Measurements from ENCODE around the gene UMAD1. TPM values are rescaled to one million over a fixed set of nuclear protein-coding genes. Genes with fewer than 3 reads are reported as not detected.
A peak's percentile ranks its signal among the peaks of the same experiment; 100 is the strongest.

Gene UMAD1
- total RNA-seq, 1 donor from 2014 or later = 14.3 TPM

DNA sequence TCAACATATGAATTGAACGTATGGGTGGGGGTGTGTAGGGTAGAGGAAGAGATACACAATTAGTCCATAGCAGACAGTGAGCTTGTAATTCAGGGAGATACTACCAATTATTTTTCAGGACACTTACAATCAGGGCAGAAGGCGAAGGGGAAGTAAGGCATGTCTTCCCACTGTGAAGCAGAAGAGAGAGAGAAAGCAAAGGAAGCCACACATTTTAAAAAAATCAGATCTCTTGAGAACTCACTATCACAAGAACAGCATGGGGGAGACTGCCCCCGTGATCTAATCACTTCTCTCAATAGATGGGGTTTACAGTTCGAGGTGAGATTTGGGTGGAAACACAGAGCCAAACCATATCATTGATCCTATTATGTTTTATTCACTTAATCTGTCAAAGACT is 194.2 kb downstream of the UMAD1 start:
- intact Hi-C loops (cut with DNase I) = loop anchor here (5.0 kb wide), 1 partner anchor 368 kb away; no protein-coding TSS in a partner anchor

DNA sequence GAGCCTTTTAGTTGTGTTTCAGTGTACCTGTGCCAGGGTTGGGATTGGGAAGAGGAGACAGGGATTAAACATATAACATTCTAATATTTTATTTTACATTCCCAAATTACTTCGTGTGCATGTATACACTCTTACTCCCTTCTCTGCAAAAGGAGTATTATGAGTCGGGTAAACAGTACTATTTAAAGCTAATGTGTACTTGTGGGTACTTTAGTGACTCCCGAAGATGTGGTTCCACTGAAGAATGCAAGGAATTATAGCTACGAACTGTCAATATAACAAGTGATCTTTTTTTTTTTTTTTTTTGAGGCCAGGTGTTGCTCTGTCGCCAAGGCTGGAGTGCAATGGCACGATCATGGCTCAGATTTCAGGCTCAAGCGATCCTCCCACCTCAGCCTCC is 200.5 kb downstream of the UMAD1 start:
- DNase-seq (no peak), ATAC-seq (ENCODE audit: poor library complexity) (no peak)
- intact Hi-C loops (cut with DNase I) = no loop called here

More for the DNA sequence above, 194.2 kb downstream of the UMAD1 start:
- ATAC-seq (ENCODE audit: poor library complexity) (no peak), DNase-seq (no peak)

DNA sequence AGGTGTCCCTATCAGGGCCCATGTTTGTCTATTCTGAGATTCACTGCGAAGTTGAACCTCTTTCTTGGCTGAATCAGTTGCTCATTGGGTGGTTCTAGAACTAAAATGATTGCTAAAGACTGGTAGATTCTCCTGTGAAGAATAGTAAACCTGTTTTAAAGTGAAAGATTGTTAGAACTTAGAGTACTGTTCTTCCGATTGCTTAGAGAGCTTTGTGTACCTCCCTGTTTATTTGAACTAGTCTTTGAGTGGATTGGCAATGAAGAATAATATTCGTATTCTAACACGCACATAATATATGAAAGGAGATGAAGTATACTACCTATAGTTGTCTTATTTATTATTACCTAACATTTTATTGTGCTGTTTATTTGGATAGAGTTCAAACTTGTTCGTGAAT is 202.7 kb downstream of the UMAD1 start:
- intact Hi-C loops (cut with DNase I) = no loop called here
- DNase-seq (no peak), ATAC-seq (ENCODE audit: poor library complexity) (no peak)

DNA sequence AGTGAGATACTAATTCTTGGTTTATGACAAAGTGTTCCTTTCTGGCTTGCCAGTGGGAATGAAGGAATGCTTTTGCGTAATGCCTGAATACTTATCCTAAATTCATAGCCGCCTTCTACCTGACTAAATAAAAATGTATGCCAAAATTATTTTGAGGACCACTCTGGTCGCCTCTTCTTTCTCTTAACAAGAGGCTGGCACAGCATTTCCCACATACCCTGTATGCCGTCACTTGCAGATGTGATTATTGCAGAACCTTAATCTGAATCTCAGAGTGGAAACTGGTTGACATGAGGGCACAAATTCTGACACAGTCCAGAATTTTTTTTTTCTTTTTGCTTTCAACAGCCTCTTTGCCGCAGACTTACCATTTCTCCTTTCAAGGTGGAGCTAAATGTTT is 203.4 kb downstream of the UMAD1 start:
- DNase-seq = no peak
- no peak for ATAC-seq (ENCODE audit: poor library complexity)
- intact Hi-C loops (cut with DNase I) = no loop called here

DNA sequence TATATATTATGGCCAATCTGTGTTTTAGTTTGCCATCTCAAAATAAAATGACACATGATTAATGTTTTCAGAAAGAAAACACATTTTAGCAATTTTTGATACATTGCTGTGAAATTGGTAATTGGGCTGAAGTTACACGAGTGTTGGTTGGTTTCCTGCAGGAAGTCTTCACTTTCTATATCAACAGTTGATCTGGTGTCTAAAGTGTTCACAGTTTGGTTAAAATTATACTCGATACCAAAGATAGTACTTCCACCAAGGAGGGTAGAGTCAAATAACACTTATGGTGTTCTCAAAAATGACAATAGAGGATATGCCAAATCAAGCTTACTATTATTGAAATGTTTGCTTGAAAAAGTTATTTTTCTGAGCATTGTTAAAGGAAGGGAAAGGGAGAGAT is 207.7 kb downstream of the UMAD1 start:
- DNase-seq (no peak), ATAC-seq (ENCODE audit: poor library complexity) (no peak)
- intact Hi-C loops (cut with DNase I) = no loop called here

DNA sequence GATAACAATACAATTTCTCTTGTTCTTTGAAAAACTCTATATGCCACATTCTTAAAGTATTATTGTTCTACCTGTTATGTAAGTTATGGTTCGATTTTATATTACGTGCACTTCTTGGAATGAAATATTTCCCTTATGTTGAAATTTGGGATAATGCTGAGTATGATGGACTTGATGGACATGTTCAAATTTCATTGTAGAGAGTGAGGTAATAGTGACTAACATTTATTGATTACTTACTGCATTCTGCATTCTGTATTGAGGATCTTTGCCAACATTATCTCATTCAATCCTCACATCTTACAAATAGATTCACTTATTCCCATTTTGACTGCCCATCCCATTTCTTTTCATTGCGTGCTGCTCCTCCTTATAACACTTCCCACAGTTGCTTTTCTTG is 208.3 kb downstream of the UMAD1 start:
- ATAC-seq (ENCODE audit: poor library complexity) (no peak), DNase-seq (no peak)
- intact Hi-C loops (cut with DNase I) = no loop called here

DNA sequence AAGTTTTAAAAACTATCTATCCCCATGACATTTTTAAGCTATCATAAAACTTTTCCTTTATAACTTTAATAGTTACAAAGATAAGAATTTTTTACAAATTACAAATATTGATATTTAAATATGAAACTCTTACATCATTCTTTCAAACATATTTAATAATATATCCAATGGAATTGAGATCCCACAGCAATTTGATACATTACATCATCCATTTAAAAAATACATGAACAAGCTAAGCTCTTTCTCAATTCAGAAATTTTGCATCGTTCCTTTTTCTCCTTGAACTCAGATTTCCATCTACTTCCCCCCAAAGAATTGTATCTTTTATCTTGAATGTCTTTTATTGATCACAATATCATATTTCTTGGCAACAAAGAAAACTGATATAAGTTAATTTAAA is 209.6 kb downstream of the UMAD1 start:
- DNase-seq (no peak), ATAC-seq (ENCODE audit: poor library complexity) (no peak)
- intact Hi-C loops (cut with DNase I) = no loop called here

DNA sequence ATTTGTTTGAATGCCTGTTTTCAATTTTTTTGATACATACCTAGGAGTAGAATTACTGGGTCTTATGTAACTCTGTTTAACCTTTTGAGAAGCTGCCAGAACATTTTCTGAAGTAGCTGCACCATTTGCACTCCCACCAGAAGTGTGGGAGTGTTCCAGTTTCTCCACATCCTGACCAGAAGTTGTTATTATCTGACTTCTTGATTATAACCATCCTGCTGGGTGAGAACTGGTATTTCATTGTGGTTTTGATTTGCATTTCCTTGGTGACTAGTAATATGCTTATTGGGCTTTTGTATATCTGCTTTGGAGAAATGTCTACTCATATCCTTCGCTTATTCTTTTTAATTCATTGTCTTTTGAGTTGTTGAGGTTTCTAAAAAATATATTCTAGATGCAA is 210.8 kb downstream of the UMAD1 start:
- ATAC-seq (ENCODE audit: poor library complexity) (no peak), DNase-seq (no peak)
- intact Hi-C loops (cut with DNase I) = no loop called here

DNA sequence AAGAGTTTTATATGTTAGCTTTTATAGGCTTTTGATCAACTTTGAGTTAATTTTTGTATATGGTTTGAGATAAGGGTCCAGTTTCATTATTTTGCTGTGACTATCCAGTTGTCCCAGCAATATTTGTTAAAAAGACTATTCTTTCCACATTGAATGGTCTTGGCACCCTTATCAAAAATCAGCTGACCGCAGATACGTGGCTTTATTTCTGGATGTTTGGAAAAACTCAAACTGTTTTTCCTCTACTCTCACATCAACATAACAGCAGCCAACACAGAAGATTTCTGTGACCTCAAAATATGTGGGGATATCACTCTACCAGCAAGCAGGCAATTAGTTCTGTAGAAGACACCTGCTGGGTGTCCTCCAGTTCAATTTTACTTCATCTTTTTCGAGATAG is 211.4 kb downstream of the UMAD1 start:
- intact Hi-C loops (cut with DNase I) = no loop called here
- ATAC-seq (ENCODE audit: poor library complexity) = no peak
- DNase-seq = no peak

DNA sequence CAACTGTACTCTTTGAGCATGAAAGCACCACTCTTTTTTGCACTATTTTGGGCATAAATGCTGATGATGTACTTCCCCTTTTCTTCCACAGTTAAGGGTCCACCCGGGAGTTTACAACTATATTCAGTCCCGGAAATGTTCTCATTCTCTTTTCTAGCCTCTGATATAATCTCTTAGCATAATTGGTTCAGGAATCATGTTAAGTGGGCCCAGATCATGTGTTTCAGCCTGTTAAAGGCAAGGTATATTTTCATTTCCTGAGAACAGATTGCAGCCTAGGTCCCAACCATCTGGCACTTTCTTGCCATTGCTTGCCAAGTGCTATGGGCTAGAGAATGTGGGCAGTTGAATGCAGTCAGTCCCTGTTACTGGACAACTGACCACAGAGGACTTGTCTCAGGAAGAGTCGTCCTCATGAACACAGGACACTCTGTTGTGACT is 216.6 kb downstream of the UMAD1 start:
- intact Hi-C loops (cut with DNase I) = no loop called here
- ATAC-seq (ENCODE audit: poor library complexity) (peak; percentile 29), DNase-seq (no peak)

DNA sequence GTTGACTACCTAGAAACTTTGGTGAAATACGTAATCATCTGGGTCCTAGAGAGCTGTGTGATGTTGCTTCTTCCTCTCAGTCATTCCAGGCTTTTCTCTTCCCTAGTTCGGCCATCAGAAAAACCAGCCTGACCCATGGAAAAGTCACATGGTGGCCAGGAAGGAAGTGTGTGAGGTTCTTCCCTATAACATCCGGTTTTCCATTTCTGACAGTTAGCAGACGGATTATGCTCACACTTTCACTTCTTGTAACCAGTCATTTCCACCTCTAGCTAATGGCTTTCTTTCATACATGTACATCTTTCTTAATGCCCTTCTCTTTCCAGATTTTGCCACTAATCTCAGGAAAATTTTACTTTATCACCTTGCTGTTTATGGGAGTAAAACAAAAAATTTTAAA is 218.0 kb downstream of the UMAD1 start:
- DNase-seq (no peak), ATAC-seq (ENCODE audit: poor library complexity) (peak; percentile 27)
- intact Hi-C loops (cut with DNase I) = no loop called here

DNA sequence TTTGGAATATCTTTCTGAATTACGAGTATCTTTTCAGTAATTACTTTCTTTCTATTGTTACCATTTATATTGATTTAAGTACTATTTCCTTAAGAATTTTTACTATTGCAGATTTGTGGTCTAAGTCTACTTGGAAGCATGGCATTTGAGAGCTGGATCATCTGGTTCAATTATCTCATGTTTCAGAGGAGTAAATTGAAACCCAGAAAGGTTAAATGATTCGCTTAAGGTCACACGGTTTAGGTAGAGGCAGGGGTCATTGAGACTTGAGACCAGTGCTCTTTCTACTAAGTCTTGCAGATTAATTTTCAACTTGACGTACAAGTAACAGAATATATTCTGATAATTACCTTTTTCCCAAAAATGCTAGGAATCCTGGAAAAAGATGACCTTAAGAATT is 218.9 kb downstream of the UMAD1 start:
- DNase-seq = no peak
- no peak for ATAC-seq (ENCODE audit: poor library complexity)
- intact Hi-C loops (cut with DNase I) = no loop called here

DNA sequence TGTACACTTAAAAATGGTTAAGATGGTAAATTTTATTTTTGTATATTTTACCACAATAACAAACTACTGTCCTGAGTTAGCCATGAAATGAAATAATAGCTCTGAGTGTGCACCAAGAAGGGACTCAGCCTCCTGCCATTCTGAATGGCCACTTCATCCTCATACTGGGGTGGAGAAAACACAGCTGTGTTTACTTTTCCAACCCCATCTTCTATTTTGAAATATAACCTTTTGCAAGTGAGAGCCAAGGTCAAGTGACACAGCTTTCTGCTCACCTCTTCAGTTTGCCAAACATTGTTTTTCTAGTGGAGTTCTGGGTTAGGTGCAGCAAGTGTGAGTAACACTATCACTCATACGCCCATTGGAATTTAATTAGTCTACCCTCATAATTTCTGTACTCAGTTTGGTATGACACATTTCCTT is 220.7 kb downstream of the UMAD1 start:
- ATAC-seq (ENCODE audit: poor library complexity) (peak; percentile 45), DNase-seq (no peak)
- intact Hi-C loops (cut with DNase I) = no loop called here

DNA sequence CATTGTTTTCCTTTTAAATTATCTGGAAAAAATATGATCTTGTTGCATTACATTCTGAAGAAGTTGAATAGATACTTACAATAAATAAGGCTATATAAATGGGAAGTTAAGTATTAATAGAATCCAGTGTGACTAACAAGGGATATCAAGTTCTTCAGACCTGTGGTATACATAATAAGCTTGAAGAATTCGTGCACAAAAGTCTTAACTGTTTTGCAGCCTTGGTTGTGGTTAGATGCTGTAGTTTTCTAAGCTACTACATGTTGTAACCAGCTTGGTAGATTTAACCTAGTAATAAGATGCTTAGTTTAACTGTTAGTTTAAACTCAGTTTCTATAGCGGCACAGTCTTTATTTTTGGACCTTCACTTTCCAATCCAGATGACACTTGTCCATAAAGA is 221.8 kb downstream of the UMAD1 start:
- intact Hi-C loops (cut with DNase I) = no loop called here
- ATAC-seq (ENCODE audit: poor library complexity) (no peak), DNase-seq (no peak)

DNA sequence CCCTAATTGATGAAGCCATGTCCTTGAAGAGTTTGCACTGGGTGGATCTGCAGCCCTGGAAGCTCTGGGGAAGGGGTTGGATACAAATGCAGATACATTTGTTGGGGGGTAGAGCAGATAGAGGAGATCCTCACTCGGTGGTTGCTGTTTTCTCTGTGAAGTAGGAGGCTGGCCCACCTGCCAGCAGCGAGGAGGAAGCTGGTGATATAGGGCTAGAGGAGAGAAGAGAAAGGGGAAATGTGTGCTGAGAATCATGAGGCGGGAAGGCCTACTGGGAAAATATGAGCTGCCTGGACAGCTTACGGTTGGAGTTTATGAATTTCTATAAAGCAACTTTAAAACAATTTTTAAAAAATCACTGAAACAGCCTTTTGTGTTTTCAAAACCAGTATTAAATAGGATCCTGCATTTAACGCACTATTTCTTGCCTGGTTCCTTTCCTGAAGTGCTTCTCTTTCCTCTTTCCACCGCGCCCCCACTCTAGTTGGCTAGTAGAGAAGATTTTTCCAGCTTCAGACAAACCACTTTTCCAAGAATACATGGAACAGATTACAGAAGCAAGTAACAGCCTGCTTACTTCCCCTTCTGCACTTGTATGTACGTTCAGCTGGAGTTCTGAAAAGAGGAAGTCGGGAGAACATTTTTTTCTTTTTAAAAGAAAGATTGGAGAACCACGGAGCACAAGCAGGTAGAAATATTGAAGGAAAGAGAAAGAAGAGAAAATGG is 227.5 kb downstream of the UMAD1 start:
- intact Hi-C loops (cut with DNase I) = no loop called here
- ATAC-seq (ENCODE audit: poor library complexity) = peak; percentile 55
- DNase-seq = peak; percentile 37

DNA sequence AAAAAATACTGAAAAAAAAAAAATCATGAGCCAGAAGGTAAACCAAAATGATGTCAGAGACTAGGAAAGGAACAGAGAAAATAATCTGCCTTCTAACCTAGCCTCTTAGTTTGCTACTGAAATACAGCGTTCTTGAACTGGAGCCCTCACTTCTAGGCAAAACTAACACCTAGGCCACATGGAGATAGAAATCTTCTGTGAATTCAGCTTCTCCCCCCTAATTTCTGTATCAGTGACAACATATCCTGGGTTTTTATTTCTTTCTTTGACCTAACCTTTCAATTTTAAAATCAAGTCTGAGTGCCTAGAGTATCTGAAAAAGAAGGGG is 228.0 kb downstream of the UMAD1 start:
- DNase-seq (no peak), ATAC-seq (ENCODE audit: poor library complexity) (peak; percentile 11)
- intact Hi-C loops (cut with DNase I) = no loop called here

DNA sequence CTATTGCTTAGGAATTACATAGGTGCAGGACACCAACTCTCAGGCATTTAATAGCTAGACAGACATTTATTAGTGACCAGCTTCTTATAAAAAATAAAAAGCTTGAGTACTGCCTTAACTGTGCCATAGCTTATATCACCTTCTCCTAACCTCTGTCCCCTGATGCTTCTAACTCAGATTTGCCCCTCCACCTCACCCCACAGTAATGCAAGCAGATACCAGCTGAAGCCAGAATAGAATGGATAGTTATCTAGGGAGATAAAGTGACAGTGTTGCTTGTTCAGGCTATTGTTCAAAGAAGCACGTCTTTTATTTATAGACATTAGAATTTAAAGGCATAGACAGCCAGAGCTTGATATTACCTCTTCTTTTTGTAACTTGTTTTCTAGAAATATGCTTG is 228.5 kb downstream of the UMAD1 start:
- DNase-seq (no peak), ATAC-seq (ENCODE audit: poor library complexity) (peak; percentile 52)
- intact Hi-C loops (cut with DNase I) = no loop called here

DNA sequence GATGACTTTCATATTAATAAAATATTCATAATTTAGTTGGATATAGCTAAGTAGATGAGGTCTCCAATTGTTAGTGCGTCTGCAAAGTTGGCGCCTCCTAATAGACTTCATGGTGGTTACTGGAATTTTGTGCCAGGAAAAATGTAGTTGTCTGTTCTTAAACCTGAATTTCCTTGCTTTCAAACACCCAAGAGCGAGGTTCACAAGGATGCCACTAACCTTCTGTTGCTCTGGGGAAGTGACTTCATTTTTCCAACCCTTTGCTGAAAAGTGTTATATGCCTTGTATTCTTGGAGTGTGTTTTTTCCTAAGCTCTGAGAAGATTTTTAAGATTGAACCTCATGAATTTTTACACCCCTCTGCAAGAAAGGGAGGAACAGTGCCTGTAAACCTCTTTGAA is 229.1 kb downstream of the UMAD1 start:
- no peak for ATAC-seq (ENCODE audit: poor library complexity)
- DNase-seq = no peak
- intact Hi-C loops (cut with DNase I) = no loop called here

DNA sequence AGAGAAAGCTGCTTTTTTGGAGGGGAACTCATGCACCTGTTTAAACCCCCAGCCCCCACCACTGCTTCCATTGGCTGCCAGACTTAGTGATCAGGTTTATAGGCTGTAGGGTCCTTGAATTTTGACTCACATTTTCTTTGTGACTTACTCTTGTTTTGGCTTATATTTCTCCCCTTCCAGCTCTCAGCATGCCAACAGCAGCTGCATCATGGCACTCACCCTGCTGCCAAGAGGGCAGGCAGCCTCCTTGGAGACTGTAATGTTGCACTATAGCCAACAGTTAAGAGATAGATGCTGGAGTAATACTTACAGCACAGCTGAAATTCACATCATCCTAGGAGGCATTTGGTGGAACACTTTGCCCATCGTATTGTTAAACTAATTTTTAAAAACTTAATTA is 230.0 kb downstream of the UMAD1 start:
- ATAC-seq (ENCODE audit: poor library complexity) = peak; percentile 57

DNA sequence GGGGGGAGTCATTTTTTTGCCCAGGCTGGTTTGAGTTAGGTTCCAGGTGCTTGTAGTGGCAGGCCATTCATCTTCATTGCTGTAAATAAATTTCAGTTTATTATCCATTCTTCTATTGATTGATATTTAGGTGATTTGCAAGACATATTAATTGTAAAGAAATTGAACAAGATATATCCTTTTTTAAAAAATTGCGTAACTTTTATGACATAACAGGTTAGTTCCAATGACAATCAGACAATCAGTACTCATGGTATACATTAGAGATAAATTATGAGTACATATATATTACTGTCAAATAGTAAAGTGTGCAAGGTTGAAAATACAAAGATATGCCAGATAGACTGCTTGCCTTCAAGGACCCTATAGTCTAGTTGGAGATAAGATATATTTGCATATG is 235.9 kb downstream of the UMAD1 start:
- ATAC-seq (ENCODE audit: poor library complexity) (no peak), DNase-seq (no peak)
- intact Hi-C loops (cut with DNase I) = no loop called here

More for the DNA sequence above, 230.0 kb downstream of the UMAD1 start:
- intact Hi-C loops (cut with DNase I) = no loop called here
- no peak for DNase-seq

DNA sequence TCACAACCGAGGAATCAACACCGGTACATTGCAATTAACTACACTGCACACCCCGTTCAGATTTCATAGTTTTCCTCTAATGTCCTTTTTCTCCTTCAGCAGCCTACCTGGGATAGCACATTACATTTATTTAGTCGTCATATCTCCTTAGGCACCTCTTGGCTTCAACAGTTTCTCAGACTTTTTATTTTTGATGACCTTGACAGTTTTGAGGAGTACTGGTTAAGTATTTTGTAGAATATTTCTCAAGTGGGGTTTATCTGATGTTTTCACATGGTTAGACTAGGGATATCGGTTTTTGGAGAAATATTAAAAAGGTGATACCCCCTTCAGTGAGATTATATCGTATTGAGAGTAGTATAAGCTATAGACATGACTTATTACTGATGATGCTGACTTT is 241.0 kb downstream of the UMAD1 start:
- DNase-seq (no peak), ATAC-seq (ENCODE audit: poor library complexity) (no peak)
- intact Hi-C loops (cut with DNase I) = no loop called here
